Neuronal stem cell (in vitro differentiated cells): ENCODE measurements around the gene GIT1.

Source experiments
- DNase-seq: peaks from one replicate; pipeline ENCODE4 v3.0.0-alpha.2; 2013; ENCODE audit warnings: low spot score
- H2AFZ ChIP-seq: one replicate; pipeline ENCODE4 v1.6.1; 2013; ENCODE audit warnings: mild to moderate bottlenecking, low read length, inconsistent platforms
- H2AK5ac ChIP-seq: 2 replicates; pipeline ENCODE4 v1.6.1; 2013; ENCODE audit warnings: low read depth, mild to moderate bottlenecking, inconsistent platforms, low read length, moderate library complexity, mixed read lengths
- H2BK120ac ChIP-seq: 2 replicates; pipeline ENCODE4 v1.6.1; 2013; ENCODE audit warnings: low read depth, mild to moderate bottlenecking, inconsistent platforms, low read length, moderate library complexity, mixed read lengths
- H2BK12ac ChIP-seq: one replicate; pipeline ENCODE4 v1.6.1; 2013; ENCODE audit warnings: low read length, inconsistent platforms
- H2BK15ac ChIP-seq: 2 replicates; pipeline ENCODE4 v1.6.1; 2013; ENCODE audit warnings: mild to moderate bottlenecking, low read length, inconsistent platforms, mixed read lengths
- H2BK5ac ChIP-seq: one replicate; pipeline ENCODE4 v1.6.1; 2013; ENCODE audit warnings: inconsistent platforms, mild to moderate bottlenecking, low read length, moderate library complexity
- H3K14ac ChIP-seq: one replicate; pipeline ENCODE4 v1.6.1; 2013; ENCODE audit warnings: low read length, inconsistent platforms
- H3K18ac ChIP-seq: 2 replicates; pipeline ENCODE4 v1.6.1; 2013; ENCODE audit warnings: low read length, inconsistent platforms
- H3K23ac ChIP-seq: 2 replicates; pipeline ENCODE4 v1.6.1; 2013; ENCODE audit warnings: low read depth, mild to moderate bottlenecking, mixed read lengths, low read length, inconsistent platforms; ENCODE audit not compliant: poor library complexity
- H3K27ac ChIP-seq: replicated peaks from 3 replicates; pipeline ENCODE4 v1.5.1; 2013; ENCODE audit warnings: low read length, inconsistent platforms
- H3K27me3 ChIP-seq, 3 experiments: 2 replicates each; pipeline ENCODE4 v1.6.1; 2013; ENCODE audit warnings: low read length in 3 of 3, mild to moderate bottlenecking in 2 of 3, inconsistent platforms in 1 of 3, low read depth in 1 of 3, mixed read lengths in 1 of 3, moderate library complexity in 1 of 3; ENCODE audit not compliant: control insufficient read depth in 3 of 3, insufficient read depth in 3 of 3
- H3K36me3 ChIP-seq, 2 donors: replicated peaks in 1 of 2; 2 replicates each; pipeline ENCODE4 v1.6.1; 2013; ENCODE audit warnings: low read length in 2 of 2; ENCODE audit not compliant: control insufficient read depth in 2 of 2, insufficient read depth in 2 of 2
- H3K4ac ChIP-seq: 2 replicates; pipeline ENCODE4 v1.6.1; 2013; ENCODE audit warnings: inconsistent platforms, mild to moderate bottlenecking, low read length, moderate library complexity
- H3K4me1 ChIP-seq, 2 donors: 1 replicate in 1 of 2; 2 replicates in 1 of 2; pipeline ENCODE4 v1.6.1; 2013; ENCODE audit warnings: low read length in 2 of 2, low read depth in 1 of 2; ENCODE audit not compliant: control insufficient read depth in 2 of 2, insufficient read depth in 1 of 2
- H3K4me2 ChIP-seq: one replicate; pipeline ENCODE4 v1.6.1; 2013; ENCODE audit warnings: mild to moderate bottlenecking, low read length, inconsistent platforms; ENCODE audit not compliant: insufficient read depth, poor library complexity, severe bottlenecking
- H3K4me3 ChIP-seq, 2 donors: 2 replicates each; pipeline ENCODE4 v1.5.1; 2013; ENCODE audit warnings: low read length in 2 of 2, mild to moderate bottlenecking in 2 of 2, inconsistent platforms in 1 of 2, moderate library complexity in 1 of 2
- H3K79me1 ChIP-seq: one replicate; pipeline ENCODE4 v1.6.1; 2013; ENCODE audit warnings: low read depth, mild to moderate bottlenecking, inconsistent platforms, low read length, moderate library complexity
- H3K9ac ChIP-seq: one replicate; pipeline ENCODE4 v1.6.1; 2013; ENCODE audit warnings: mild to moderate bottlenecking, low read depth, low read length, inconsistent platforms; ENCODE audit not compliant: poor library complexity
- H3K9me3 ChIP-seq, 2 donors: replicated peaks in 1 of 2; 2 replicates each; pipeline versions ENCODE3 to v1.6.1; 2013; ENCODE audit warnings: low read length in 2 of 2, mild to moderate bottlenecking in 2 of 2, inconsistent platforms in 1 of 2, low read depth in 1 of 2, mixed read lengths in 1 of 2, moderate library complexity in 1 of 2; ENCODE audit not compliant: control insufficient read depth in 2 of 2, insufficient read depth in 1 of 2
- H4K8ac ChIP-seq: one replicate; pipeline ENCODE4 v1.6.1; 2013; ENCODE audit warnings: low read depth, mild to moderate bottlenecking, inconsistent platforms, low read length, moderate library complexity
- H4K91ac ChIP-seq: one replicate; pipeline ENCODE4 v1.6.1; 2013; ENCODE audit warnings: low read length, low read depth, mild to moderate bottlenecking, inconsistent platforms; ENCODE audit not compliant: poor library complexity
- WGBS, 2 donors: extraction: QIAGEN DNeasy Blood & Tissue Kit; methylation state at CpG; one replicate each; pipeline ENCODE4 v1.1.7; 2013; ENCODE audit warnings: missing lambda C conversion rate in 2 of 2, mixed read lengths in 1 of 2; ENCODE audit not compliant: insufficient read length in 2 of 2, insufficient replicate concordance in 1 of 2; ENCODE audit errors: extremely low coverage in 2 of 2; 5-methylcytosine and 5-hydroxymethylcytosine counted together

Gene GIT1

GRCh38 chr17:29571883-29572681, 17.4 kb downstream of the GIT1 start:
- no peak overlapping the region for H3K14ac ChIP-seq
- H3K27ac ChIP-seq = no peak overlapping the region
- peaks cover 9% of the 10 kb centered on the region for H3K79me1 ChIP-seq
- H3K36me3 ChIP-seq = peaks cover 42 to 65% of the 10 kb centered on the region in 2 donors
- H2BK5ac ChIP-seq = peak overlapping the region; percentile 75
- no peak overlapping the region for H4K91ac ChIP-seq
- peak overlapping the region; percentile 41 for H2BK12ac ChIP-seq
- no CpG with 5 or more reads among the region's 30 CpGs for WGBS, 2 donors
- peak overlapping the region; percentile 28 for H2BK120ac ChIP-seq
- no peak overlapping the region for H3K4me3 ChIP-seq
- peaks cover 4 to 13% of the 10 kb centered on the region in 2 donors for H3K4me1 ChIP-seq
- H4K8ac ChIP-seq = no peak overlapping the region
- peak overlapping the region; percentile 64 for H3K18ac ChIP-seq
- peak overlapping the region; percentile 100 for H2AK5ac ChIP-seq
- H3K23ac ChIP-seq = peak overlapping the region; percentile 73
- no peaks in the 10 kb centered on the region for H3K9me3 ChIP-seq
- H2BK15ac ChIP-seq = no peak overlapping the region
- H3K9ac ChIP-seq = peak overlapping the region; percentile 30
- no peak for DNase-seq
- H3K27me3 ChIP-seq = peaks cover 0 to 5% (median 0%) of the 10 kb centered on the region in 3 experiments
- no peak overlapping the region for H2AFZ ChIP-seq
- H3K4ac ChIP-seq = no peak overlapping the region
- H3K4me2 ChIP-seq = peak overlapping the region; percentile 49

- Histone ChIP-seq H3K14ac (no peak overlapping the region), H2AK5ac (peak overlapping the region; percentile 100), H2BK5ac (no peak overlapping the region), H4K91ac (no peak overlapping the region), H2AFZ (no peak overlapping the region), H4K8ac (no peak overlapping the region), H3K36me3 (peaks cover 37 to 59% of the 10 kb centered on the region in 2 donors), H3K18ac (no peak overlapping the region), H3K9ac (peak overlapping the region; percentile 30), H2BK120ac (peak overlapping the region; percentile 28), H3K4ac (no peak overlapping the region), H3K27me3 (peaks cover 0 to 8% (median 2%) of the 10 kb centered on the region in 3 experiments), H3K23ac (no peak overlapping the region), H3K27ac (no peak overlapping the region), H3K4me1 (peaks cover 4 to 13% of the 10 kb centered on the region in 2 donors), H3K79me1 (peaks cover 9% of the 10 kb centered on the region), H3K9me3 (no peaks in the 10 kb centered on the region), H3K4me2 (no peak overlapping the region), H3K4me3 (no peak overlapping the region), H2BK15ac (no peak overlapping the region), H2BK12ac (no peak overlapping the region)
- DNase-seq = no peak
- WGBS, 2 donors = no CpG with 5 or more reads among the region's 6 CpGs
These were observed 18.0 kb downstream of the GIT1 start for GRCh38 chr17:29571486-29571882.

GRCh38 chr17:29570521-29570920, 18.9 kb downstream of the GIT1 start:
- H4K8ac ChIP-seq = no peak overlapping the region
- no peak overlapping the region for H3K27ac ChIP-seq
- H4K91ac ChIP-seq = no peak overlapping the region
- peaks cover 0 to 18% (median 7%) of the 10 kb centered on the region in 3 experiments for H3K27me3 ChIP-seq
- no CpG with 5 or more reads among the region's 7 CpGs for WGBS, 2 donors
- no peak overlapping the region for H3K23ac ChIP-seq
- no peak overlapping the region for H2BK12ac ChIP-seq
- H2BK5ac ChIP-seq = peak overlapping the region; percentile 19
- H2BK15ac ChIP-seq = no peak overlapping the region
- no peak for DNase-seq
- no peaks in the 10 kb centered on the region for H3K9me3 ChIP-seq
- H3K4me3 ChIP-seq = no peak overlapping the region
- no peak overlapping the region for H3K14ac ChIP-seq
- no peak overlapping the region for H2AFZ ChIP-seq
- H3K79me1 ChIP-seq = peaks cover 9% of the 10 kb centered on the region
- no peak overlapping the region for H3K4me2 ChIP-seq
- H3K18ac ChIP-seq = no peak overlapping the region
- H3K36me3 ChIP-seq = peaks cover 28 to 50% of the 10 kb centered on the region in 2 donors
- peaks cover 7 to 18% of the 10 kb centered on the region in 2 donors for H3K4me1 ChIP-seq
- H2BK120ac ChIP-seq = no peak overlapping the region
- no peak overlapping the region for H3K4ac ChIP-seq
- no peak overlapping the region for H2AK5ac ChIP-seq
- H3K9ac ChIP-seq = no peak overlapping the region

GRCh38 chr17:29569245-29569950, 20.1 kb downstream of the GIT1 start:
- peaks cover 6% of the 10 kb centered on the region for H3K79me1 ChIP-seq
- H2BK120ac ChIP-seq = peak overlapping the region; percentile 96
- peaks cover 7 to 18% of the 10 kb centered on the region in 2 donors for H3K4me1 ChIP-seq
- H3K4me2 ChIP-seq = peak overlapping the region; percentile 100
- peak overlapping the region; percentile 96 for H2BK5ac ChIP-seq
- H3K4me3 ChIP-seq = peak overlapping the region; percentile 78 to 86
- H3K27ac ChIP-seq = no peak overlapping the region
- H3K18ac ChIP-seq = peak overlapping the region; percentile 97
- H2BK15ac ChIP-seq = peak overlapping the region; percentile 92
- H3K14ac ChIP-seq = peak overlapping the region; percentile 49
- DNase-seq = no peak
- H2BK12ac ChIP-seq = no peak overlapping the region
- peak overlapping the region; percentile 97 for H2AFZ ChIP-seq
- H3K9me3 ChIP-seq = no peaks in the 10 kb centered on the region
- H3K23ac ChIP-seq = peak overlapping the region; percentile 32
- H3K27me3 ChIP-seq = peaks cover 0 to 28% (median 7%) of the 10 kb centered on the region in 3 experiments
- H2AK5ac ChIP-seq = peak overlapping the region; percentile 88
- H3K36me3 ChIP-seq = peaks cover 18 to 39% of the 10 kb centered on the region in 2 donors
- no peak overlapping the region for H4K8ac ChIP-seq
- no peak overlapping the region for H3K4ac ChIP-seq
- H3K9ac ChIP-seq = peak overlapping the region; percentile 96
- WGBS, 2 donors = no CpG with 5 or more reads among the region's 14 CpGs
- no peak overlapping the region for H4K91ac ChIP-seq
